ENCODE results near the gene CIBAR2. TPM values are rescaled to one million over a fixed set of nuclear protein-coding genes. Genes with fewer than 3 reads are reported as not detected.
"Not testable (repeated sequence)": the region's sequence is repeated elsewhere in the genome, so short reads cannot be mapped to it uniquely, and the experiment has no call there.

Gene CIBAR2
- total RNA-seq, 1 donor from 2014 or later = not detected

- DNase-seq (ENCODE audit: low read depth) = no peak
These were observed 16.0 kb upstream of the CIBAR2 start for GRCh38 chr16:85128079-85128837.

GRCh38 chr16:85127379-85127723 is 15.1 kb upstream of the CIBAR2 start:
- DNase-seq (ENCODE audit: low read depth) = no peak

- DNase-seq (ENCODE audit: low read depth) = peak; percentile 97
These were observed 14.6 kb upstream of the CIBAR2 start for GRCh38 chr16:85126705-85127378.

- DNase-seq (ENCODE audit: low read depth) = no peak
These were observed 14.1 kb upstream of the CIBAR2 start for GRCh38 chr16:85126394-85126704.

- DNase-seq (ENCODE audit: low read depth) = no peak
These were observed 13.5 kb upstream of the CIBAR2 start for GRCh38 chr16:85125570-85126393.

GRCh38 chr16:85124636-85125346 is 12.5 kb upstream of the CIBAR2 start:
- peak; percentile 96 for DNase-seq (ENCODE audit: low read depth)

GRCh38 chr16:85123891-85124635 is 11.8 kb upstream of the CIBAR2 start:
- DNase-seq (ENCODE audit: low read depth) = peak; percentile 53

- not testable (repeated sequence) for DNase-seq (ENCODE audit: low read depth)
These were observed 11.2 kb upstream of the CIBAR2 start for GRCh38 chr16:85123441-85123840.

- no peak for DNase-seq (ENCODE audit: low read depth)
These were observed 7.7 kb upstream of the CIBAR2 start for GRCh38 chr16:85120006-85120340.

- no peak for DNase-seq (ENCODE audit: low read depth)
These were observed 5.1 kb upstream of the CIBAR2 start for GRCh38 chr16:85117418-85117817.

- DNase-seq (ENCODE audit: low read depth) = peak; percentile 82
These were observed 2.8 kb upstream of the CIBAR2 start for GRCh38 chr16:85114909-85115567.

- DNase-seq (ENCODE audit: low read depth) = no peak
These were observed 1.6 kb upstream of the CIBAR2 start for GRCh38 chr16:85113913-85114312.

GRCh38 chr16:85113168-85113733 is 979 bp upstream of the CIBAR2 start:
- no peak for DNase-seq (ENCODE audit: low read depth)

GRCh38 chr16:85111184-85111583 is 1.1 kb downstream of the CIBAR2 start:
- DNase-seq (ENCODE audit: low read depth) = no peak

- DNase-seq (ENCODE audit: low read depth) = no peak
These were observed 2.2 kb downstream of the CIBAR2 start for GRCh38 chr16:85110105-85110504.

GRCh38 chr16:85107532-85107931 is 4.7 kb downstream of the CIBAR2 start:
- no peak for DNase-seq (ENCODE audit: low read depth)

- DNase-seq (ENCODE audit: low read depth) = no peak
These were observed 5.2 kb downstream of the CIBAR2 start for GRCh38 chr16:85107083-85107482.

- DNase-seq (ENCODE audit: low read depth) = no peak
These were observed 6.8 kb downstream of the CIBAR2 start for GRCh38 chr16:85105475-85105874.

- peak; percentile 67 for DNase-seq (ENCODE audit: low read depth)
These were observed 7.4 kb downstream of the CIBAR2 start for GRCh38 chr16:85104821-85105391.

GRCh38 chr16:85104147-85104546 is 8.1 kb downstream of the CIBAR2 start:
- no peak for DNase-seq (ENCODE audit: low read depth)
